ENCODE results near the gene EMC9.

EMC9 gene

DNA sequence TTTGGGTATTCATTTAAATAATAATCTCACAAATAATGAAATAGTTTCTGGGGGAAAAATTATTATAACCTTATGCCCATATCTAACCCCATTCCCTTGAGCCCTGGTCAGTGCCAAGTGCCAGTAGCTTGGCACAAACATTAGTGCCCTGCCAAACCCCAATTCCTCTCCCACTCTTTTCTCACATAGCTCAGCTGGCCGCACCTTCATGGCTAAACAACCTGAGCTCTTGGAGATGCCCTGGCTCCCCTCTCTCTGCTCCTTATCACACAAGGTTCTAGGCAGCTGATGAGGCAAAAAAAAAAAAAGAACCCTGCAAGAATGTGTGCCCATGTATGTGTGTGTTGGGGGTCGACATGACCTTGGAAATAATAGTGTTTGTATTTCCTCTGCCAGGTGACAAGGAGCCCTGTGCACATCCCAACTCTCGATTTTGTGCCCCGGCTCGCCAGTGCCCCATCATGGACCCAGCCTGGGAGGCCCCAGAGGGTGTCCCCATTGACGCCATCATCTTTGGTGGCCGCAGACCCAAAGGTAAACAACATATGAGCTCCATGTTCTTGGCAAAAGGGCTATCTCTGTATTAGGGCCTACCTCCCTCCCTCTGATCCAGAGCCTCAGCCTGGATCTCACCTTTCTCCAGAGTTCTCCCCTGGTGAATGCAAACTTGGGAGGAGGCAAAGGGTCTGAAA, 38.9 kb downstream of the EMC9 start:
- no peak for DNase-seq

DNA sequence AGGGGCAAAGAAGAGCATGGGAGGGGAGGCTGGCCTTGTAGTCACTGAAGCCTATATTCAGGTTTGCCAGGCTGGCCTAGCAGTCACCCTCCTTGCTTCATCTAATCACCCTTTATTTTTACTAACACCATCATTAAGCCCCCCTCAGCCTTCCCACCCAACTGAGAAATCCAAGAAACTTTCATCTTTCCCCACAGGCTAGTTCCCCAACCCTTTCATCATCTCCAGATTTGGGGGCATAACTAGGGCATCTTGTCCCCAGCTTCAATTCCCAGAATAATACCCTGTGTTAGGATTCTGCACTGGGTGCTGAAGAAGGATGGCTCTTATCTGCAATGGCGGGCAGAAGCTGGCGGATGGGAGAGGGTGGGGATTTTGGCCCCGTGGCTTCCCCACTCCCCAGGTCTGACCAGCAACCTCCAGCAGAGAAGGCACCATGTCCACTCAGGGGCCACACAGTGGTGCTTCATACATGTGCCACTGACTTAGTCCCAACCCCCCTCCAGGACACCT, 40.4 kb downstream of the EMC9 start:
- no peak for DNase-seq

DNA sequence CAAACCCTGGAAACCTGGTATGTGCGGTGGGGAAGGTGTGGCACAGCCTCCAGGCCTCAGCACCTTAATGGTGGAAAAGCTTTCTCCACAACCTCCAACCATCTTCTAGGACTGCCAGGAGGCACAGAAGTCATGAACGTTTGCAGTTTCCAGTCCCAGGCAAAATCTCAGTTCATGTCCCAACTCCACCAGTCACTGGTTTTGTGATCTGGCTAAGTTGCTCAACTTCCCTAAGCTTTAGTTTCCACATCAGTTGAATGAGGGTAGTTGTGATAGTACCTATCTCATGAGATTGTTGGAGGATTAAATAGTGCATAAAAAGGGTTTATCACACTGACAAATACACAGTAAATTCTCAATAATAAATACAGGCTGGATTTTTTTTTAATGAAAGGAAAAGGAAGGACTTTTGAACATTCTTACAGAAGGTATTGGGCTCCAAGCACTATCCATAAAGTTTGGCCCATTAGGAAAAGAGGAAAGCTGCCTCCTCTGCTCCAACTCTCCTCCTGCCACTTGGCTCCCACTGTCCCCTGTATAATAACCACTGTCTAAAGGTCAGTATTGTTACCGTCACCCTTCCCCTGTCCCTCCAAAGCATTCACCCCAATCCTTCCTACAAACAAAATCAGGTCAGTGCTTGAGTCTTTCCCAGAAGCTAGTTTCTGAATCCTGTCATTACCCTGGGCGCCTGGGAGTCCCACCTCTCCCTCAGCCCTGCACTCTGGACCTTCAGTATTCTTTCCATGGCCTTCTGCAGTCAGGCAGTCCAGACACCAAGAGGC, 41.0 kb downstream of the EMC9 start:
- DNase-seq, result no peak

DNA sequence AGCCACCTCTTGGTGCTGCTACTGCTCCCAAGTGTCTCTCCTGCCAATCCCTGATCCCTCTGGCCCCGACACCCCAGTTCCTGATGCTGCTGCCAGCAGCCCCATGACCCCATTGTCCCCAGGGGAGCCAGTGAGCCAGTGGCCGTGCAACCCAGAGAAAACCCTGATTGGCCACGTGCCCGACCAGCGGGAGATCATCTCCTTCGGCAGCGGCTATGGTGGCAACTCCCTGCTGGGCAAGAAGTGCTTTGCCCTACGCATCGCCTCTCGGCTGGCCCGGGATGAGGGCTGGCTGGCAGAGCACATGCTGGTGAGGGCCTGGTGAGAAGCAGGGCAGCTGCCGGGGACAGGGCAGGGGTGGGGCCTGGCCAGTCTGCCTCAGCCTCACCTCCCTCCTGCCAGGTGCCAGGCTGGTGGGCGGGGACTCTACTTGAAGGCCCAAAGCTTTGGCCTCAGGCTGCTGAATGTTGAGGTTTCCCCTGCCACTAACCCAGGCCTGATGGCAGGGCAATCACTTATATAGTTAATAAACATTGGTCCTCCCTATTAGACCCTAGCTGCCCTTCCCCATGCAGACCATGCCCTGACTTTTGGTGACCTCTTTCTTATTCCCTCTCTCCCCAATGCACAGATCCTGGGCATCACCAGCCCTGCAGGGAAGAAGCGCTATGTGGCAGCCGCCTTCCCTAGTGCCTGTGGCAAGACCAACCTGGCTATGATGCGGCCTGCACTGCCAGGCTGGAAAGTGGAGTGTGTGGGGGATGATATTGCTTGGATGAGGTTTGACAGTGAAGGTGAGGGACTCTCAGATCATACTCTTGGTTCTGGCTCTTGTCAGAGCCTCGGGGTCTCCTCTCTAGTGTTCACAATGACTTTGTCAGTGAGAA, 42.2 kb downstream of the EMC9 start:
- DNase-seq, result no peak

DNA sequence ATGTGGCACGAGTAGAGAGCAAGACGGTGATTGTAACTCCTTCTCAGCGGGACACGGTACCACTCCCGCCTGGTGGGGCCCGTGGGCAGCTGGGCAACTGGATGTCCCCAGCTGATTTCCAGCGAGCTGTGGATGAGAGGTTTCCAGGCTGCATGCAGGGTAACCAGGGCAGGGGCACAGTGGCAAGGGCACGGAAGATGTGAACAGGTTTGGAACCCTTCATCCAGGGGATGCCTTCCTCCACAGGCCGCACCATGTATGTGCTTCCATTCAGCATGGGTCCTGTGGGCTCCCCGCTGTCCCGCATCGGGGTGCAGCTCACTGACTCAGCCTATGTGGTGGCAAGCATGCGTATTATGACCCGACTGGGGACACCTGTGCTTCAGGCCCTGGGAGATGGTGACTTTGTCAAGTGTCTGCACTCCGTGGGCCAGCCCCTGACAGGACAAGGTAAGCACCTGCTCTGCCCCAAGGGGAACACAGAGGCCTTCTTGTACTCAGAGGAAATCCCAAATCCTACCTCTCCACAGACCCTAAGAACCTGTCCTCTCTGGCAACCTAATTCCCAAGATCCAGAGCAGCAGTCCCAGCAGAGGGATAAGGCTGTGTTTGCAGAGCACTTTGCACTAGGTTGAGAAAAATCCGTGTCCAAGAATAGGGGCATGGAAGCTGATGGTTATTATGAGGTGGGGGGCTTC, 43.0 kb downstream of the EMC9 start:
- DNase-seq, result no peak

DNA sequence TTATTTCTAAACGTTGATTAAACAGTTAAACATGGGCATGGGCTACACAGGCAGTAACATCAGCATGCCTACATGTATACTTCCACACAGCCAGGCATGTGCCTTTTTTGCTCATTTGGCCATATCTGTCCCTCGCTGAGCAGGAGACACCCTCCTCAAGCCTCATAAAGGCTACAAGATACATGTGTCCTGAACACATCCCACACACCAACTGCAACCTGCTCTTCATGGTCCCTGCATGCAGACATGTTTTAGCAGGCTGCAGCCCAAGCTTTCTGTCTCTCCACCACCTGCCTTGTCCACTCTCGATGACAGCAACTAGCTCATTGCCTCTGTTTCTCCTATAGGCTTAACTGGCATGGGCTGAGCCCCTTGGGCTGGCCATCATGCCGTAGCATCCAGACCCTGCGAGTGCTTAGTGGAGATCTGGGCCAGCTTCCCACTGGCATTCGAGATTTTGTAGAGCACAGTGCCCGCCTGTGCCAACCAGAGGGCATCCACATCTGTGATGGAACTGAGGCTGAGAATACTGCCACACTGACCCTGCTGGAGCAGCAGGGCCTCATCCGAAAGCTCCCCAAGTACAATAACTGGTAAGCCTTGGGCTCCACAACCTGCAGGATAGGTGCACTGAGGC, 44.7 kb downstream of the EMC9 start:
- DNase-seq, result no peak

DNA sequence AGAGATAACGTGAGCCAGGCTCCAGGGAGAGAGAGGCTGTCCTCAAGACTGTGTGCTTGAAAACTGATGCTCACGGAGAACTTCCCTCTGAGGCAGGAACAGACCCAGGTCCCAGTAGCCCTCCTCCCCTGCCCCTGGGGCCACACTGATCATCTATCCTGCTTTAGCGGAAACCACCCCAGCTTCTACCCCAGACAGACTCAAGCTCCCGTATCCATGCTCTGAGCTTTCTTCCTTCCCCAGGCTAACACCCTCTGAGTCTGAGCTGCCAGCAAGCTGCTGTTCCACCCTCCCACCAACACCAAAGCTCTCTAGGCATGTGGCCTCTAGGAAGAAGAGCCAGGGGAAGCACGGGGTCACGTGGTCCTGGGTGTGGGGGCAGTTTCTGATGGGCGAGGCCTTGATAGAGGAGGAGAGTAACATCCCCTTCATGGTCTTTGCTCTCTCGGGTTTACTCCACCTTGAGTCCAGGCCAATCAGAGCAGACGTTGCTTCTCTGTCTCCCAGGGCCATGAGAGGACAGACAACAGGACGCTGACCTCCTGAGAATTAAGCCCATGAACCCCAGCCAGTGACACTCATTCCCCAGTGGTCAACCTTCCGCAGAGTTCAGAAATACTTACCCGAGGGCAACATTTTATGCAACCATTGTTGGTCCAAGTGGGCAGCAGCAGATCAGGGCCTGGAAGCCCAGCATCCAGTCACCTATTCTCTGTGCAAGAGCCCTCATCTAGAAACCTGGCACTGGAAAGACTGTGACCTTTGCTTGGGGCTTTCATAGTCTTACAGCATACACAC, 45.9 kb downstream of the EMC9 start:
- peak; percentile 73 for DNase-seq

DNA sequence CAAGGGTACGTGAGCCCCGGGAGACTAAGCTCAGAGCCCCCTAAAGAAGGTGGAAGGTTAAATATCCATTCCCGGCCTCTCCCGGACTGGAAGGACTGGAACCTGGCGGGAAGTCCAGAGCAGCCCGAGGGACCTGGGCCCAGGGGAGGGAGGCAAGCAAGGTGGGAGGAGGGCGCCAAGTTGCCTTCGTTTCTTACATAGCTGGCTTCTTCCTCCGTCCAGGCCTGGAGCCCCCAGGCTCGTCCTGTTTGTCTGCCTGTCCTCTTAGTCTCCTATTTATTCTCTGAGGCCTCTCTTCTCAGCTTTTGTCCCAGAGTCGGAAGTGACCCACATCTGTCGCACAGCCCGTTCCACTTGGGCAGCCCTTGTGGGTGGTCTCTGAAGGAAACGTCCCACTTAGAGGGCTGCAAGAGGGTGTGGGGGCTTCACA, 46.5 kb downstream of the EMC9 start:
- peak; percentile 62 for DNase-seq

DNA sequence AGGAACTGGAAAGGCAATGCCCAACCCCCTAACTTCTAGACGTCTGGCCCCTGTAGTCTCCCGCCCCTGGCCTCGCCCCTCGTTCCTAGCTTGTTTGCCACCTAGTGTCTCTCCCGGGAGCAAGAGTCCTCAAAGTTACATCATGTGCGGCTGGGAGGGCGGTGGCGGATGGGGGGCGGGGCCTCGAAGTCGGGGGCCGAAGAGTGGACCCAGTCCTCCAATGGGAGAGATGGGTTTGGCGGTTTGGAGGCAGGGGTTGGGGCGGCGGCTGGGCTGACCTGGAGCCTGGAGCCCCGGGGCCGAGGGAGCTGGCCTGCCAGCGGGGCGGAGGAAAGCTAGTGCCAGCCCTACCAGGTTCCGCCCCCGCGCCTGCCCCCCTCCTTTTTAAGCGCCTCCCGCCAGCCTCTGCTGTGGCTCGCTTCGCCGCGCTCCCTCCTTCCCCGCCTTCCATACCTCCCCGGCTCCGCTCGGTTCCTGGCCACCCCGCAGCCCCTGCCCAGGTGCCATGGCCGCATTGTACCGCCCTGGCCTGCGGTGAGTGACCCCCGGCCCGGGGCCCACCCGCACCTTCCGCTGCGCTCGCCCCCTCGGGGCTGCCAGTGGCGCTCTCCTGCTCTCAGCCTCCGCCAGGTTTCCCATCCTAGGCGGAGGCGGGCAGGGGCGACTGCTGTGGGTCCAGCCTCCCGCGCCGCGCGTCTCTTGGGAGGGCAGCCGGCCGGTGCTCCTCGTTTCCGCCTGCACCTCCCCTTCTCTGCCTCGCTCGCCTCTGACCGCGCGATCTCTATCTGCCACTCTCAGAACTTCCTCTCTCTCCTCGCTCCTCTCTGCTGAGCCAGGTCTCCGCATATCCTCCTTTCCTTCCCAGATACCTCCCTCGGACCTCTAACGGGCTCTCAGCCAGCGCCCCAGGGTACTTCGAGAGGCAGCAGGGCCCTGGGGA, 47.2 kb downstream of the EMC9 start, which contains the start of gene PCK2:
PCK2 (plus strand) TSS at position 411 of the 940 bp plus-strand sequence; CDS start at position 506, 95 bp downstream.
- DNase-seq, result peak; percentile 90

DNA sequence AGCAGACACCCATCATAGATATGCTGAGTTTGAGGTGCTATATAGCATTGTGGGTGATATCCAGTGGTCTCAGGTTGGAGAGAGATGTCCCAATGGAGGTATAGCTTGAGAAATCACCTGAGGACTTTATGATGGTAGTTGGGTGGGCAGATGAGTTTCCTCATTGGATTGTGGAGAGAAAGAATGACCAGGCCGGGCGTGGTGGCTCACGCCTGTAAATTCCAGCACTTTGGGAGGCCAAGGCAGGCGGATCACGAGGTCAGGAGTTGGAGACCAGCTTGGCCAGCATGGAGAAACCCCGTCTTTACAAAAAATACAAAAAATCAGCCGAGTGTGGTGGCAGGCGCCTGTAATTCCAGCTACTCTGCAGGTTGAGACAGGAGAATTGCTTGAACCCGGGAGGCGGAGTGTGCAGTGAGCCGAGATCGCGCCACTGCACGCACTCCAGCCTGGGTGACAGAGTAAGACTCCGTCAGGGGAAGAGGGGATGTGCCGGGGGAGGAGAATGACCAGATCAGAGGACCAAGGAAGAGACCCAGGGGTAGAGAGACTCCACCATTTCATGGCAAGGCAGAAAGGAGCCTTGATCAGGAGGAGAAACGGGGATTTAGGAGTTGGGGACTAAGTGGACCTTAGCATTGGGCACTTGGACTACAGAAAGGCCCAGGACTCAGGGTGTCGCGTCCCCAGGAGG, 48.0 kb downstream of the EMC9 start:
- no peak for DNase-seq

DNA sequence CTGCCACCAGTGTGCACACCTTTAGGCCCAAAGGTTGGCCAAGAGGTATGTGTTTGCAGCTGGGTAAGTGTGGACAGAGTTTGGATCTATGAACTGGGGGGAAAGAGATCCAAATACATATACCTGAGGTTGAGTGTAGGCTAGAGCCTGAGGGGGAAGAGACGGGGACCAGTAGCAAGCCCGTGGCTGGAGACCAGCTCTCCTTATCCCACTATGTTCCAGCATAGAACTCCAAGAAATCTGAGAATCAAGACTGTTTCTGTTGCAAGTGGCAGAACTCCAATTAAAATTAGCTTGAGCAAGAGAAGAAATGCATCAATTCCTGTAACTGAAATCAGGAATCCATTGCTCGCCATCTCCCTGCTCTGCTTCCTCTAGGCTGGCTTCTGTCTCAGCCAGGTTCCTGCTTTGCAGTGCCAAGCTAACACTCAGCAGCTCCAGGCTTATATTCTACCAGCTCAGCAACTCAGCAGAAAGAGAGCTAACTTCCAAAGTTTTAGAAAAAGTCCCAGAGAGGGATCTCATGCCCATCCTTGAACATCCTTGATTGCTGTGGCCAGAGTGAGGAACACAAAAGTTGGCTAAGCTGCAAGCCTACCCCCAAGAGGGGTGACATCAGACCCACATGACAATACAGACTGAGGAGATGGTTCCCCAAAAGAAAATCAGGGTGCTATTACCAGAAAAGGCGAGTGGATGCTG, 48.7 kb downstream of the EMC9 start:
- DNase-seq, result no peak

DNA sequence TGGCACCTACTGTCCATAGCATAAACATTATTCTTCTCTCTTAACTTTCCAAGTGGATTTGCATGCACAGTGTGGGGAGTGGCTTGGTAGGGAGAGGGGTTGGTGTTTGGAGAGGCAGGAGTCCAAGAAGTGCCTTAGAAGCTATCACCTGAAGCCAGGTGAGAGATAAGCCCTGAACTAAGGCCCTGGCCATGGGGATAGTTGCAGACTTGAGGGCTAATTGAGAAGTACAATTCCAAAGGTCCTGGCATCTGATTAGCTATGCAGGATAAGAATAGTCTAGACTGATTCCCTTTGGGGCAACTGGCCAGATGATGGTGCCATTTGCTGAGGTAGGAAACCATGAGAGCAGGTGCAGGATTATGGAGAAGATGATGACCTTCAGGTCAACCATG, 49.3 kb downstream of the EMC9 start:
- no peak for DNase-seq

DNA sequence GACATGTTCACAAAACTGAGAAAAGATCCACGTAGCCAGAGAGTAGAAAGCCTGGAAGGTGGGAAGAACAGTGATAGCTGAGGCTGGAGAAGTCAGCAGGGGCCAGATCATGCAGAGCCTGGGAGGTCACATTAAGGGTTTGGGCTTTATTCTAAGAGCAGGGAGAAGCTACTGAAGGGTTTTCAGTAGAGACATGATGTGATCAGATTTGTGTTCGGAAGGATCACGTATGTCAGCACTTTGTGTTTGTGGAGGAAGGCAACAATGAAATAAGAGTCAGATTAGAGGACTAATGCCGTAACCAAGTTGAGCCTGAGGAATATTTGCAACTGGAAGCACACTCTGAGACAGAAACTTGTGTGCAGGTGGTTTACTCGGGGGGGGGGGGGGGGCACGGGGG, 51.5 kb downstream of the EMC9 start:
- DNase-seq, result peak; percentile 24

Measured in NCI-H82 (cell line).